Heart left ventricle (tissue), 13 donors: ENCODE data around the gene APOBEC4.

Source experiments
- CTCF ChIP-seq, 12 donors: fragments of 200-600 bp; sonication (generic) in 4 of 12; IDR thresholded peaks; one replicate each; pipeline versions ENCODE4 v1.5.0 to v1.8.0; 2018 to 2022; ENCODE audit warnings: antibody characterized with exemption in 12 of 12, mild to moderate bottlenecking in 5 of 12
- POLR2A ChIP-seq, 2 donors: fragments of 450-650 bp; IDR thresholded peaks; one replicate each; pipeline ENCODE4 v1.6.1; 2017; ENCODE audit warnings: antibody characterized with exemption in 2 of 2, mild to moderate bottlenecking in 2 of 2, moderate library complexity in 2 of 2
- donor health status: ischemic (EF 13 %, LVEDD 7.1; RV severe dilation, severe dysfunction).
- donor health status: DM: no; HTN: yes; CAD: no.
- donor health status: DM: no; HTN: no; CAD: no.
- donor health status: ischemic (EF 25% LVEDD 6.9; RV normal size, moderate dysfunction).
- donor health status: ischemic (EF 25% LVEDD 5.7; RV mildly dilated, moderate dysfunction).
- donor health status: ischemic (EF 35%, LVEDD 5.7; RV mildly dilated, moderate dysfunction).
- donor health status: nonischemic (EF 11% LVEDD 7.7; RV severe dilation, severe dysfunction).
- donor health status: DM: yes; HTN: yes; CAD: no.
- donor health status: PGD.
- donor health status: ischemic (EF 29% LVEDD 5.4; RV normal size, mild dysfunction).
- donor health status: nonischemic (EF 23%, LVEDD 6.1; RV moderate dilation, normal function).

GRCh38 chr1:183702087-183702812, 49.1 kb upstream of the APOBEC4 start:
- TF ChIP-seq POLR2A (IDR thresholded peaks at IDR 0.05), result no peak
- TF ChIP-seq CTCF (IDR thresholded peaks at IDR 0.05), result no peak
